CD14-positive monocyte (primary cell): ENCODE results near the gene DKKL1. TPM values are rescaled to one million over a fixed set of nuclear protein-coding genes. Genes with fewer than 3 reads are reported as not detected.

ENCODE experiments used
- DNase-seq, 3 donors: peaks; one replicate each; pipeline ENCODE4 v3.0.0-alpha.2; 2011 to 2022
- H2AFZ ChIP-seq: 2 replicates; pipeline ENCODE4 v1.6.0; 2012; ENCODE audit warnings: mild to moderate bottlenecking, low read depth, low read length, inconsistent platforms; ENCODE audit not compliant: insufficient read depth, poor library complexity, severe bottlenecking
- H3K27ac ChIP-seq, 2 donors: 1 replicate in 1 of 2; 2 replicates in 1 of 2; pipeline ENCODE4 v1.5.1; 2012 to 2013; ENCODE audit warnings: low read length in 2 of 2, control low read depth in 1 of 2, inconsistent platforms in 1 of 2, low read depth in 1 of 2, mild to moderate bottlenecking in 1 of 2
- H3K27me3 ChIP-seq, 2 donors: one replicate each; pipeline versions ENCODE4 v1.6.0 to v1.6.1; 2011 to 2013; ENCODE audit warnings: low read length in 2 of 2; ENCODE audit not compliant: control insufficient read depth in 2 of 2, insufficient read depth in 2 of 2
- H3K36me3 ChIP-seq, 2 donors: replicated peaks in 1 of 2; 1 replicate in 1 of 2; 2 replicates in 1 of 2; pipeline versions ENCODE4 v1.5.1 to v1.6.1; 2012 to 2013; ENCODE audit warnings: low read length in 2 of 2, control low read depth in 1 of 2, inconsistent platforms in 1 of 2, mild to moderate bottlenecking in 1 of 2; ENCODE audit not compliant: insufficient read depth in 2 of 2, control insufficient read depth in 1 of 2
- H3K4me1 ChIP-seq, 2 donors: 1 replicate in 1 of 2; 2 replicates in 1 of 2; pipeline versions ENCODE4 v1.5.1 to v1.6.1; 2012 to 2013; ENCODE audit warnings: low read length in 2 of 2, control low read depth in 1 of 2, inconsistent platforms in 1 of 2, mild to moderate bottlenecking in 1 of 2, moderate library complexity in 1 of 2; ENCODE audit not compliant: insufficient read depth in 2 of 2, control insufficient read depth in 1 of 2
- H3K4me2 ChIP-seq: replicated peaks from 2 replicates; pipeline ENCODE3; 2012; ENCODE audit warnings: low read length, moderate library complexity, mild to moderate bottlenecking; ENCODE audit not compliant: poor library complexity, severe bottlenecking; ENCODE audit errors: extremely low read depth
- H3K4me3 ChIP-seq, 3 experiments: fragments of 200-600 bp in 1 of 3; sonication (generic) in 1 of 3; replicated peaks in 1 of 3; 1 replicate in 2 of 3; 2 replicates in 1 of 3; pipeline ENCODE4 v1.5.1; 2011 to 2013; ENCODE audit warnings: low read length in 3 of 3, mild to moderate bottlenecking in 3 of 3, control low read depth in 2 of 3, low read depth in 2 of 3, inconsistent platforms in 1 of 3, moderate library complexity in 1 of 3
- H3K79me2 ChIP-seq: 2 replicates; pipeline ENCODE4 v1.6.0; 2012; ENCODE audit warnings: mild to moderate bottlenecking, control low read depth, inconsistent platforms, low read length, moderate library complexity; ENCODE audit not compliant: insufficient read depth
- H3K9ac ChIP-seq: 2 replicates; pipeline ENCODE4 v1.6.0; 2017; ENCODE audit warnings: low read length, mild to moderate bottlenecking; ENCODE audit not compliant: insufficient read depth, poor library complexity, severe bottlenecking
- H3K9me3 ChIP-seq, 2 donors: replicated peaks in 1 of 2; 1 replicate in 1 of 2; 2 replicates in 1 of 2; pipeline versions ENCODE4 v1.5.1 to v1.6.1; 2012 to 2013; ENCODE audit warnings: low read length in 2 of 2, control low read depth in 1 of 2; ENCODE audit not compliant: control insufficient read depth in 1 of 2, insufficient read depth in 1 of 2
- H4K20me1 ChIP-seq: 2 replicates; pipeline ENCODE4 v1.6.0; 2012; ENCODE audit warnings: mild to moderate bottlenecking, low read length, control low read depth, moderate library complexity; ENCODE audit not compliant: insufficient read depth
- H3K27ac Mint-ChIP-seq, 7 donors: one replicate each; pipeline ENCODE4 v1.8.0; 2020; ENCODE audit warnings: mild to moderate bottlenecking in 7 of 7, mixed read lengths in 7 of 7, moderate library complexity in 6 of 7, inconsistent platforms in 2 of 7
- H3K27me3 Mint-ChIP-seq, 3 donors: one replicate each; pipeline ENCODE4 v1.8.0; 2021 to 2022; ENCODE audit warnings: low read depth in 3 of 3, mild to moderate bottlenecking in 3 of 3, mixed read lengths in 3 of 3, moderate library complexity in 3 of 3, inconsistent platforms in 1 of 3
- H3K36me3 Mint-ChIP-seq, 2 donors: one replicate each; pipeline ENCODE4 v1.8.0; 2020; ENCODE audit warnings: mixed read lengths in 2 of 2, inconsistent platforms in 1 of 2, mild to moderate bottlenecking in 1 of 2
- H3K4me1 Mint-ChIP-seq: one replicate; pipeline ENCODE4 v1.8.0; 2020; ENCODE audit warnings: mild to moderate bottlenecking, mixed read lengths
- H3K4me3 Mint-ChIP-seq, 2 donors: one replicate each; pipeline ENCODE4 v1.8.0; 2020; ENCODE audit warnings: mild to moderate bottlenecking in 2 of 2, mixed read lengths in 2 of 2, moderate library complexity in 1 of 2
- H3K9me3 Mint-ChIP-seq, 7 donors: one replicate each; pipeline ENCODE4 v1.8.0; 2020 to 2022; ENCODE audit warnings: mixed read lengths in 7 of 7, mild to moderate bottlenecking in 6 of 7, moderate library complexity in 6 of 7, inconsistent platforms in 2 of 7
- WGBS: methylation state at CpG from one replicate; pipeline ENCODE4 v1.1.5; 2013; ENCODE audit warnings: missing lambda C conversion rate; ENCODE audit not compliant: insufficient coverage; 5-methylcytosine and 5-hydroxymethylcytosine counted together
- intact Hi-C, 2 donors: fragments of 100-400 bp; cut with micrococcal nuclease; formaldehyde crosslinking; loops; one replicate each; pipeline versions ENCODE4 v1.15.0 to v1.15.1; 2023
- polyA plus RNA-seq, 3 donors: library from polyadenylated mRNA; depleted of rRNA in 1 of 3; unstranded in 2 of 3; stranded (reverse) in 1 of 3; fragments of 300-500 nt in 2 of 3; fragments of >200 nt in 1 of 3; fragmentation: Illumina TruSeq in 2 of 3; gene quantifications; 1 replicate in 2 of 3; 2 replicates in 1 of 3; pipeline ENCODE4 v1.2.3, GENCODE V29; 2012 to 2021
- TF ChIP-seq, protein P1 (sequence below): fragments of 200-600 bp; IDR thresholded peaks from one replicate; pipeline ENCODE4 v1.8.0; 2022; ENCODE audit warnings: antibody characterized with exemption, mild to moderate bottlenecking

The DKKL1 gene
- polyA plus RNA-seq, 3 donors: not detected

DNA sequence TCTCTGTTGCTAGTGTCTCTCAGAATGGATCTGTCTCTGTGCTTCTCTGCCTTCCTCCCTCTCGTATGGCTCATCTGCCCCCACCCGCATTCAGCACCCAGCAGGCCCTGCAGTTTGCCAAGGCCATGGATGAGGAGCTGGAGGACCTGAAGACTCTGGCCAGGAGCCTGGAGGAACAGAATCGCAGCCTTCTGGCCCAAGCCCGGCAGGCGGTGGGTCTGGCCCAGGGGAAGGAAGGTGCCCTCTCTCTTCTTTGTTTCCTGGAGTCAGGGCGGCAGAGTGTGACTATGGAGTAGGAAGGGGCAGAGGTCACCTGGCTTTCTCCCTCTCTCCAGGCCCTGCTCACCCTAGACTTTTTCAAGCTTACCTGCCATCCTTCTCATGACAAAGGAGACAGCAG is 35.3 kb downstream of the DKKL1 start:
- Histone ChIP-seq H3K79me2 (no peaks in the 10 kb centered on the region), H2AFZ (no peak overlapping the region), H3K36me3 (no peaks in the 10 kb centered on the region), H3K4me3 (no peak overlapping the region), H3K27me3 (no peaks in the 10 kb centered on the region), H3K4me2 (no peak overlapping the region), H3K9ac (no peak overlapping the region), H4K20me1 (no peaks in the 10 kb centered on the region), H3K27ac (no peak overlapping the region), H3K9me3 (no peaks in the 10 kb centered on the region), H3K4me1 (no peaks in the 10 kb centered on the region)
- no peaks in the 10 kb centered on the region for H3K36me3 Mint-ChIP-seq
- H3K4me3 Mint-ChIP-seq: no peak overlapping the region
- H3K27ac Mint-ChIP-seq: no peak overlapping the region
- H3K27me3 Mint-ChIP-seq: peaks cover 4 to 7% (median 5%) of the 10 kb centered on the region in 3 donors
- peaks cover 7% of the 10 kb centered on the region for H3K4me1 Mint-ChIP-seq
- DNase-seq: no peak
- WGBS: 96% methylated on average over 5 of the region's 6 CpGs
- intact Hi-C loops: no loop called here
- peaks cover 0 to 1% (median 0%) of the 10 kb centered on the region in 7 donors for H3K9me3 Mint-ChIP-seq
- TF ChIP-seq, protein P1, sequence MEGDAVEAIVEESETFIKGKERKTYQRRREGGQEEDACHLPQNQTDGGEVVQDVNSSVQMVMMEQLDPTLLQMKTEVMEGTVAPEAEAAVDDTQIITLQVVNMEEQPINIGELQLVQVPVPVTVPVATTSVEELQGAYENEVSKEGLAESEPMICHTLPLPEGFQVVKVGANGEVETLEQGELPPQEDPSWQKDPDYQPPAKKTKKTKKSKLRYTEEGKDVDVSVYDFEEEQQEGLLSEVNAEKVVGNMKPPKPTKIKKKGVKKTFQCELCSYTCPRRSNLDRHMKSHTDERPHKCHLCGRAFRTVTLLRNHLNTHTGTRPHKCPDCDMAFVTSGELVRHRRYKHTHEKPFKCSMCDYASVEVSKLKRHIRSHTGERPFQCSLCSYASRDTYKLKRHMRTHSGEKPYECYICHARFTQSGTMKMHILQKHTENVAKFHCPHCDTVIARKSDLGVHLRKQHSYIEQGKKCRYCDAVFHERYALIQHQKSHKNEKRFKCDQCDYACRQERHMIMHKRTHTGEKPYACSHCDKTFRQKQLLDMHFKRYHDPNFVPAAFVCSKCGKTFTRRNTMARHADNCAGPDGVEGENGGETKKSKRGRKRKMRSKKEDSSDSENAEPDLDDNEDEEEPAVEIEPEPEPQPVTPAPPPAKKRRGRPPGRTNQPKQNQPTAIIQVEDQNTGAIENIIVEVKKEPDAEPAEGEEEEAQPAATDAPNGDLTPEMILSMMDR: no peak

DNA sequence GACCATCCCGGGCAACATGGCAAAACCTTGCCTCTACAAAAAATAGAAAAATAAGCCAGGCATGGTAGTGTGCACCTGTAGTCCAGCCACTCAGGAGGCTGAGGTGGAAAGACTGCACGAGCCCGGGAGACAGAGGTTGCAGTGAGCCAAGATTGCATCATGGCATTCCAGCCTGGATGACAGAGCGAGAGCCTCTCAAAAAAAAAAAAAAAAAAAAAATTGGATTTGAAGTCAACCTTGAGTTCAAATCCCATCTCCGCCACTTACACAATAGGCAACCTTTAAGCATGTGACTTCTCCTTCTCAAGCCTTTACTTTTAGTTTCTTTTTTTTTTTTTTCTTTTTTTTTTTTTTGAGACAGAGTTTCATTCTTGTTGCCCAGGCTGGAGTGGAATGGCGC is 36.4 kb downstream of the DKKL1 start:
- H3K9me3 Mint-ChIP-seq: peaks cover 0 to 1% (median 0%) of the 10 kb centered on the region in 7 donors
- WGBS: 93% methylated on average over 2 of the region's 6 CpGs

More for the DNA sequence above, 36.4 kb downstream of the DKKL1 start:
- intact Hi-C loops: no loop called here
- H3K27ac Mint-ChIP-seq: no peak overlapping the region
- Histone ChIP-seq H2AFZ (no peak overlapping the region), H3K79me2 (no peaks in the 10 kb centered on the region), H3K36me3 (no peaks in the 10 kb centered on the region), H3K4me1 (no peaks in the 10 kb centered on the region), H3K9ac (no peak overlapping the region), H3K9me3 (no peaks in the 10 kb centered on the region), H3K4me2 (no peak overlapping the region), H3K27me3 (no peaks in the 10 kb centered on the region), H4K20me1 (no peaks in the 10 kb centered on the region), H3K4me3 (no peak overlapping the region), H3K27ac (no peak overlapping the region)
- peaks cover 2 to 4% (median 4%) of the 10 kb centered on the region in 3 donors for H3K27me3 Mint-ChIP-seq
- TF ChIP-seq, protein P1: no peak
- DNase-seq: no peak
- no peaks in the 10 kb centered on the region for H3K36me3 Mint-ChIP-seq
- peaks cover 7% of the 10 kb centered on the region for H3K4me1 Mint-ChIP-seq
- H3K4me3 Mint-ChIP-seq: no peak overlapping the region
